ENCODE measurements around the gene LHX1. TPM values are rescaled to one million over a fixed set of nuclear protein-coding genes. Genes with fewer than 3 reads are reported as not detected.

Gene LHX1
- total RNA-seq, 8 experiments from 2014 or later: 0.49 to 23.3 (median 13.8) TPM; not detected in 1

- ATAC-seq (replicated peaks in 6 of 8): no peak
- WGBS, 10 experiments: 19 to 95% (median 47%) methylated on average over 4 to 7 of the region's 13 CpGs; no CpG with 5 or more reads in 2 of the 10 experiments
- in situ Hi-C loops (cut with MboI; ENCODE audit: low pct_unique_long_range_greater_than_20kb in 2 of 9, low sequenced_read_pairs in 9 of 9, unreplicated experiment in 9 of 9): loop anchor here in 5 of 9 experiments (25.0 kb wide), 2 partner anchors 216 to 291 kb away; no protein-coding TSS in a partner anchor
- Histone ChIP-seq H3K4me1 (replicated peaks in 1 of 2) (peaks cover 82 to 96% of the 10 kb centered on the region in 2 donors), H3K27ac (peak overlapping the region; percentile 29 to 37), H3K4me3 (peak overlapping the region in 1 of 5 donors; percentile 11)
Measured at GRCh38 chr17:36928471-36929345, 8.6 kb upstream of the LHX1 start.

GRCh38 chr17:36929851-36930582, 7.3 kb upstream of the LHX1 start:
- H3K4me1 ChIP-seq (replicated peaks in 1 of 2): peaks cover 78 to 85% of the 10 kb centered on the region in 2 donors
- 0 to 31% (median 16%) methylated on average over 2 to 11 of the region's 16 CpGs for WGBS, 10 experiments
- in situ Hi-C loops (cut with MboI; ENCODE audit: low pct_unique_long_range_greater_than_20kb in 2 of 9, low sequenced_read_pairs in 9 of 9, unreplicated experiment in 9 of 9): loop anchor here in 5 of 9 experiments (25.0 kb wide), 2 partner anchors 218 to 293 kb away; no protein-coding TSS in a partner anchor

GRCh38 chr17:36930583-36930900, 6.7 kb upstream of the LHX1 start:
- 0 to 75% (median 33%) methylated on average over 1 of the region's 1 CpG; no CpG with 5 or more reads in 3 of the 10 experiments for WGBS, 10 experiments
- peak in 1 of 8 experiments; percentile 14 for ATAC-seq (replicated peaks in 6 of 8)
- Histone ChIP-seq H3K4me3 (peak overlapping the region in 1 of 5 donors; percentile 76), H3K4me1 (replicated peaks in 1 of 2) (peaks cover 73 to 80% of the 10 kb centered on the region in 2 donors), H3K27ac (peak overlapping the region in 1 of 2 donors; percentile 52)
- in situ Hi-C loops (cut with MboI; ENCODE audit: low pct_unique_long_range_greater_than_20kb in 2 of 9, low sequenced_read_pairs in 9 of 9, unreplicated experiment in 9 of 9): loop anchor here in 5 of 9 experiments (25.0 kb wide), 2 partner anchors 218 to 293 kb away; no protein-coding TSS in a partner anchor

More at GRCh38 chr17:36929851-36930582, 7.3 kb upstream of the LHX1 start:
- H3K27ac ChIP-seq: peak overlapping the region in 1 of 2 donors; percentile 43
- ATAC-seq (replicated peaks in 6 of 8): peak in 1 of 8 experiments; percentile 56
- peak overlapping the region in 1 of 5 donors; percentile 76 for H3K4me3 ChIP-seq

DNA sequence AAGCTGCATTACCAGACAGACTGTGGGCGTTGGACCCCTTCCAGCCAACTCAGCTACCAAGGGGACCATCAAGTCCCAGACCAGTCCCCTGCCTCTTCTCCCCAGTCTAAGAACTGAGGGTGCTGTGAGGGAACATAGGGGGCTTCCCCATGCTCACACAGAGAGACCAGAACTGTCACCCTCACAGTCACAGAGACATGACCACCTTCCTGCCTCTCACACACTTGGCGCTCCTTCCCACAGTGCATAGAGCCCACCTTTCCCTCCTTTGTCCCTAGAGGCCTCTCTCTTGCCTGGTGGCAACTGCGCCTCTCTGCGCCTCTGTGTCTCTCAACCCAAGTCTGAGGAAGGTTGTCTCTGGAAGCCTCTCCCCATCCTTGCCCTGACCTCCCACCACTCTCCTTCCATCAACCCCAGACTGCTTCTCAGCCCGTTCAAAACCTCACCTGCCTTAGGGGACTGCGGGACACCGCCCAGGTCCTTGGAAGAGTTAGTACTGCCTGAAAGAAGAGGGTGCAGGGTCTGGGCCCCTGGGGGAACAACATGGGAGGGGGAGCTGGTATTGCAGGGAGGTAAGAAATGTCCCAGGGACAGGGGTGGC, 6.1 kb upstream of the LHX1 start:
- no peak for ATAC-seq (replicated peaks in 6 of 8)
- Histone ChIP-seq H3K4me3 (peak overlapping the region in 1 of 5 donors; percentile 76), H3K27ac (peak overlapping the region in 1 of 2 donors; percentile 52), H3K4me1 (replicated peaks in 1 of 2) (peaks cover 72 to 74% of the 10 kb centered on the region in 2 donors)
- in situ Hi-C loops (cut with MboI; ENCODE audit: low pct_unique_long_range_greater_than_20kb in 2 of 9, low sequenced_read_pairs in 9 of 9, unreplicated experiment in 9 of 9): loop anchor here in 5 of 9 experiments (25.0 kb wide), 2 partner anchors 219 to 294 kb away; no protein-coding TSS in a partner anchor
- WGBS, 10 experiments: 34 to 100% (median 60%) methylated on average over 1 to 5 of the region's 7 CpGs; no CpG with 5 or more reads in 3 of the 10 experiments

DNA sequence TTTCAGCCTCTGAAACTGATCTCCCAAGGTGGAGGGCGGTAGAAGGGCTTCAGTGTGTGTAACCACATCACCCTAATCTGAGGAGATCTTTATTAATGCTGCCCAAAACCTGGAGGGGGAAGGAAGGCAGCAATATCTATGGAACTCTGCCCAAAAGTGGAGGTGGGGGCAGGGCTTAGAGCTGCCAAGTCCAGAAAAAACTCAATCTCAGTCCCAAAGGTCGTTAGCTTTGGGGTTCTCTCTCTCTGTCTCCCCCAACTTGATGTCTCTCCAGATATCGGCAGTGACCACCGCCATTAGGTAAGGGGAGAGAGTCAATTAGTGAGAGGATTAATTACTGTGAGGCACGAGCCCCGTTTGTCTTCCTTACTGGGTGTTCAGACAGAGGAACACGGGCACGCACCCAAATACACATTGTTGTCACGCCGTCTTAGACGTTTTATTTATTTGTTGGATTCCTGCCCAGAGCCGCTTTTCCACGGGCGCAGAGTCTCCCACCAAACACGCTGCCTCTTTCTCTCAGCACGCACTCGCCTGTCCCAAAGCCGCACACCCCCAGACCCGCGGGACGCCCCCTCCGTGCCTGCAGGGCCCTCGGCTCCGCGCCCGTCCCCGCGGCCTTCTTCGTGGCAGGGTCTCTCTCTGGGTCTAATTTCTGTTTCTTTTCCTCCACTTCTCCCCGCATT, 5.4 kb upstream of the LHX1 start:
- in situ Hi-C loops (cut with MboI; ENCODE audit: low pct_unique_long_range_greater_than_20kb in 2 of 9, low sequenced_read_pairs in 9 of 9, unreplicated experiment in 9 of 9): loop anchor here in 5 of 9 experiments (25.0 kb wide), 2 partner anchors 220 to 295 kb away; no protein-coding TSS in a partner anchor
- peak overlapping the region in 2 of 5 donors; percentile 73 to 76 for H3K4me3 ChIP-seq
- WGBS, 10 experiments: 0 to 75% (median 25%) methylated on average over 1 to 19 of the region's 30 CpGs
- H3K27ac ChIP-seq: peak overlapping the region in 1 of 2 donors; percentile 52
- ATAC-seq (replicated peaks in 6 of 8): no peak
- H3K4me1 ChIP-seq (replicated peaks in 1 of 2): peaks cover 69 to 72% of the 10 kb centered on the region in 2 donors

- 0 to 60% (median 30%) methylated on average over 1 to 11 of the region's 16 CpGs; no CpG with 5 or more reads in 2 of the 10 experiments for WGBS, 10 experiments
- peaks cover 65 to 68% of the 10 kb centered on the region in 2 donors for H3K4me1 ChIP-seq (replicated peaks in 1 of 2)
- in situ Hi-C loops (cut with MboI; ENCODE audit: low pct_unique_long_range_greater_than_20kb in 2 of 9, low sequenced_read_pairs in 9 of 9, unreplicated experiment in 9 of 9): loop anchor here in 5 of 9 experiments (25.0 kb wide), 2 partner anchors 220 to 295 kb away; no protein-coding TSS in a partner anchor
- ATAC-seq (replicated peaks in 6 of 8): no peak
- no peak overlapping the region for H3K27ac ChIP-seq
- peak overlapping the region in 2 of 5 donors; percentile 73 to 76 for H3K4me3 ChIP-seq
Measured at GRCh38 chr17:36932383-36932693, 4.9 kb upstream of the LHX1 start.

DNA sequence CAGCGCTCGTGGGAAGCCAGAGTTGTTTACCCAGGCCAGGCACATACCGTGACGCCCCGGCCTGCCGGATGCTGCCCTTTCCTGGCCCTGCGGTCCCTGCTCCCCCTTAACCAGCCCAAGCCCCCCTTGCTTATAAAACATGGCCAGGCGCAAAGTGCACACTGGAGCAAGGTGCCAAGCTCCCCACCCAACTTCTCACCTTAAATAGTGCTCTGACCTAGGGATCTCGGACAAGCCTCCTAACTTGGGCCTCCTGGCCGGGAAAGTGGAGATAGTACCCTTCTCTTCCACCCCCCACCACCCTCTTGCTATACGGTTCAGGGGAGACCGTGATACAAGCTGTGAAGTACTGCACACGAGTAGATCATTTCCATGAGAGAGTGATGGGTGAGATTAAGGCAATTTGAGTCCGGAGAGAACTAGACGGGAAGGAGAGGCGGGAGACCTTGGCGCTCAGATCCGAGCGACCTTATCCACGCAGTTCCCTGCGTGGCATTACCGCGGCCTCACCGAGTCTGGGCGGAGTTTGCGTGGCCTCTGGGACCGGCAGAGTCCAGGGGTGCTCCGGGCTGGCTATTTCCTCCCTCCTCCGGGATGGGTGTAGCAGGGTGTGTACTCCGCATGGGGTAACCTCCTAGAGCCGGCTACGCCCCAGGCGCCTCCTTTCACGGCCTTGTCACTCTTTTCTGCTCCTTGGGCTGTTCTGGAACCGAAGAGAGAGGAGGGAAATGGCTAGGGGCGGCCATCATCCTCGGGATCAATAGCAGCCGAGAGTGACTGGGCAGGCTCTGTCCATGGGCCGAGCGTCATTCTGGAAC, 4.4 kb upstream of the LHX1 start:
- in situ Hi-C loops (cut with MboI; ENCODE audit: low pct_unique_long_range_greater_than_20kb in 2 of 9, low sequenced_read_pairs in 9 of 9, unreplicated experiment in 9 of 9): loop anchor here in 5 of 9 experiments (25.0 kb wide), 2 partner anchors 221 to 296 kb away; no protein-coding TSS in a partner anchor
- ATAC-seq (replicated peaks in 6 of 8): peak in 3 of 8 experiments; percentile 3 to 40 (median 31)
- peak overlapping the region in 1 of 2 donors; percentile 48 for H3K27ac ChIP-seq
- H3K4me3 ChIP-seq: peak overlapping the region in 3 of 5 donors; percentile 73 to 87 (median 76)
- peaks cover 59 to 67% of the 10 kb centered on the region in 2 donors for H3K4me1 ChIP-seq (replicated peaks in 1 of 2)
- 0 to 61% (median 36%) methylated on average over 2 to 23 of the region's 40 CpGs; no CpG with 5 or more reads in 2 of the 10 experiments for WGBS, 10 experiments

DNA sequence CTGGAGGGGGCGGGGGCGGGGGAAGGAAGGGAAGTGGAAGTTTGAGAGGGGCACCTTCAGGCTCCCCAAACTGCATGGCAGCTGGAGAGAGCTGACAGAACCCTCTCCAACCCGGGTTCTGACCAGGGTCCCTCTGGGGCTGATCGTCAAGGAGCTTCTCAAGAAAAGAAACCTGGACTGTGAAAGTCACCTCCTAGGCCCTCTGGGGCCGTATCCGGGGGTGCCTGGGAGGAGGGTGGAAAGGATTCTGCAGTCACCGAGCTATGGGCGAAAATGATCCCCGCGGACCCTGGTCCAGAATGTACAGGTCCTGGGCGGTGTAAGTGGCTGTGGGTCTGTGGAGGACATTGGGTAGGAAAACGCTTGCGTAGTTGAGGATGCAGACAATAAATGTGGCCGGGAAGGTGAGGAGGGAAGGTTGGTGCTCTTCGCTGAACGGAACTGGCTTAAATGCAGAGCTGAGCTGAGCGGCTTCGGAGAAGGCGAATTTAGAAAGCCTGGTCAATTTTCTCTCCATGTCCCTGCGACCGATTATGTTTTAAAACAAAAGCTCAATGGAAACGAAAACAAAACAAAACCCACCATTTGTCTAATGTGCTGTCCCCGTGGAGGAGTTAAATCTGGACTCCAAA, 3.6 kb upstream of the LHX1 start:
- WGBS, 10 experiments: 0 to 60% (median 21%) methylated on average over 1 to 10 of the region's 23 CpGs; no CpG with 5 or more reads in 3 of the 10 experiments
- in situ Hi-C loops (cut with MboI; ENCODE audit: low pct_unique_long_range_greater_than_20kb in 2 of 9, low sequenced_read_pairs in 9 of 9, unreplicated experiment in 9 of 9): loop anchor here in 5 of 9 experiments (25.0 kb wide), 2 partner anchors 221 to 296 kb away; no protein-coding TSS in a partner anchor
- H3K27ac ChIP-seq: peak overlapping the region; percentile 12 to 63
- peaks cover 52 to 67% of the 10 kb centered on the region in 2 donors for H3K4me1 ChIP-seq (replicated peaks in 1 of 2)
- H3K4me3 ChIP-seq: peak overlapping the region; percentile 43 to 87 (median 73)
- no peak for ATAC-seq (replicated peaks in 6 of 8)

GRCh38 chr17:36934144-36934691, 3.1 kb upstream of the LHX1 start:
- ATAC-seq (replicated peaks in 6 of 8): peak in 6 of 8 experiments; percentile 2 to 60 (median 27)
- in situ Hi-C loops (cut with MboI; ENCODE audit: low pct_unique_long_range_greater_than_20kb in 2 of 9, low sequenced_read_pairs in 9 of 9, unreplicated experiment in 9 of 9): loop anchor here in 5 of 9 experiments (25.0 kb wide), 2 partner anchors 222 to 297 kb away; no protein-coding TSS in a partner anchor
- WGBS, 10 experiments: 0 to 20% (median 9%) methylated on average over 1 to 12 of the region's 26 CpGs; no CpG with 5 or more reads in 4 of the 10 experiments
- peak overlapping the region; percentile 39 to 63 for H3K27ac ChIP-seq
- peaks cover 46 to 67% of the 10 kb centered on the region in 2 donors for H3K4me1 ChIP-seq (replicated peaks in 1 of 2)
- peak overlapping the region; percentile 43 to 87 (median 73) for H3K4me3 ChIP-seq
